Hematopoietic multipotent progenitor cell treated with erythropoietin and hydrocortisone succinate and interleukin-3 and kit ligand, for 6 days (in vitro differentiated cells): ENCODE results near the gene B4GALT3.

ENCODE experiments used
- DNase-seq: peaks from one replicate; pipeline ENCODE4 v3.0.0-alpha.2; 2015

B4GALT3 gene

GRCh38 chr1:161201836-161202712 is 24.8 kb upstream of the B4GALT3 start, which contains the start of gene NDUFS2:
Gene NDUFS2 (plus strand): TSS chr1:161202367. CDS start chr1:161202386, 19 bp downstream.
- peak; percentile 100 for DNase-seq

GRCh38 chr1:161200992-161201835 is 23.9 kb upstream of the B4GALT3 start:
- DNase-seq = peak; percentile 36

DNA sequence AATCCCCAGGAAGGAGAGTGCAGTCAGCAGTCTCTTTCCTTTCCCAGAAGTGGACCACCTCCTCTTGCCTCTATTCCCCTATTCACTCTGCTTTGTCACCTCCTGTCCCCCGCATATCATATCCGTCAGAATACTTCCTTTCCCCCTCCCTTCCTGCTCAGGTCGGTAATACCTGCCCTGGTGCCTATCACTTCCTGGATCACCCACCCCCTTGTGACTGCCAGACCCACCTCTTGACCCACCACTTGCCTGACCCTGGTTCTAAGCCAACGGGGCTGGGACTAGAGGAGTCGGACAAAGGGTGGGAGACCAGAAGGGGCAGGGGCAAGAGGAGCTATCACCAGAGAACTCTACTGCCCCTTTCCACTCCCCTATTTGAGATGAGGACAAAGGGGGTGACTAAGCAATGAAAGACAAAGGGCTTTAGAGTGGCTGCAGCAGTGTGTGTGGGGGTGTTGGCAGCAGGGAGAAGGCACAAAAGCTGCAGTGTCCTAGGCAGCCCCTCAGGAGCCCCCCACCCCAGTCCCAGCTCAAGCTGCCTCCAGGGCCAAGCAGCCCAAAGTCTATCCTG is 23.2 kb upstream of the B4GALT3 start:
- no peak for DNase-seq

DNA sequence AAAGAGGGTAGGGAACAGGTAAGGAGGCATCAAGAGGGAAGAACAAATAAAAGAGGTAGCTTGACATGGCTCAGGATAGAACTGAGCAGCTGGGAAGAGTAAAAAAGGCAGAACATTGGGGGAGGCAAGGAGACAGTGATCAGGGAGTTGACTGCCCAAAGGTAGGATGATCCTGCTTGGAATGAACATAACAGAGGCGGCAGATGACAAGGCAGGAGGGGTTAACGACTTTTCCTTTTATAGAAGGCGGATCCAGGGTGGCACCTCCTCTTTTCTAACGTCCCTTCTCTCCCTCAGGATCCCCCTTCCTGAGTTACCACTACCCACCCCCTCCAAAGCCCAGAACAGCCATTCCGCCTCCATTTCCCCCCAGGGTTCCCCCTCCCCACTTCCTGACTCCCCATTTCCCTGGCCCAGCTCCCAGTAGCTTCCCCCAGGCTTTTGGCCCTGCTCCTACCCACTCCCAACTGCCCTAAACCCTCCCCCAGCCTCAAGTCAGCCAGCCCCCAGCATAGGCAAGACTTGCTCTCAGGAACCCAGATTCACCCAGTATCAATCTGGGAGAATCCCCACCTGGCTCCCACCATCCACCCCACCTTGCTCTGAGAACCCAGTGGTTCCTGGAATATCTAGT is 22.3 kb upstream of the B4GALT3 start:
- DNase-seq = no peak

DNA sequence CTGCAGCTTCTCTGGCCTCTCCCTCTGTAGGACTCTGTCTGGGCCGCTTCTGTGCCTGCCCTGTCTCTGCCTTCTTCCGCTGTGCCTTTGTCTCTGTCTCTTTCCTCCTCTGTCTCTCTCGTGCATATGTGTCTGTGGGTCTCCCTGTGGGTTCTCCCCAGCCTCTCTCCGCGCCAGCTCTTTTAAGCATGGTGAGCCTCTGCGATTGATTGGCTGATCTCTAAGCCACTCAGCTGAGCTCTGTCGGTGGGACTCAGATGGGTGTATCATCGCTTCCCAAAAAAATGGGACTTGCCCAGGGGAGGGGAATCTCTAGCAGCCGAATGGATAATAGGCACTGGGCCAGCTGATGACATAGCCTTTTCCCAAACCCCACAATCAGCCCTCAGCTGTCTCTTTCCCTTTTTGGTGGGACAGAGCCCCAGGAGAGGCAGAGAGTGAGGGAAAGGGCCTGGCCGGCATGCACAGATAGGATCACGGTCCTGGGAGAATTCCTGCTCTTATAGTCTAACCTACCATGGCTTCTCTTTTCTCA is 21.7 kb upstream of the B4GALT3 start, which contains the start of gene ADAMTS4:
TSS of gene ADAMTS4 (minus strand) at position 158 of the 535 bp plus-strand sequence. CDS start 427 bp downstream, outside the sequence.
- DNase-seq = no peak

GRCh38 chr1:161198194-161198896 is 21.0 kb upstream of the B4GALT3 start:
- peak; percentile 57 for DNase-seq

GRCh38 chr1:161197560-161198193 is 20.4 kb upstream of the B4GALT3 start:
- no peak for DNase-seq

DNA sequence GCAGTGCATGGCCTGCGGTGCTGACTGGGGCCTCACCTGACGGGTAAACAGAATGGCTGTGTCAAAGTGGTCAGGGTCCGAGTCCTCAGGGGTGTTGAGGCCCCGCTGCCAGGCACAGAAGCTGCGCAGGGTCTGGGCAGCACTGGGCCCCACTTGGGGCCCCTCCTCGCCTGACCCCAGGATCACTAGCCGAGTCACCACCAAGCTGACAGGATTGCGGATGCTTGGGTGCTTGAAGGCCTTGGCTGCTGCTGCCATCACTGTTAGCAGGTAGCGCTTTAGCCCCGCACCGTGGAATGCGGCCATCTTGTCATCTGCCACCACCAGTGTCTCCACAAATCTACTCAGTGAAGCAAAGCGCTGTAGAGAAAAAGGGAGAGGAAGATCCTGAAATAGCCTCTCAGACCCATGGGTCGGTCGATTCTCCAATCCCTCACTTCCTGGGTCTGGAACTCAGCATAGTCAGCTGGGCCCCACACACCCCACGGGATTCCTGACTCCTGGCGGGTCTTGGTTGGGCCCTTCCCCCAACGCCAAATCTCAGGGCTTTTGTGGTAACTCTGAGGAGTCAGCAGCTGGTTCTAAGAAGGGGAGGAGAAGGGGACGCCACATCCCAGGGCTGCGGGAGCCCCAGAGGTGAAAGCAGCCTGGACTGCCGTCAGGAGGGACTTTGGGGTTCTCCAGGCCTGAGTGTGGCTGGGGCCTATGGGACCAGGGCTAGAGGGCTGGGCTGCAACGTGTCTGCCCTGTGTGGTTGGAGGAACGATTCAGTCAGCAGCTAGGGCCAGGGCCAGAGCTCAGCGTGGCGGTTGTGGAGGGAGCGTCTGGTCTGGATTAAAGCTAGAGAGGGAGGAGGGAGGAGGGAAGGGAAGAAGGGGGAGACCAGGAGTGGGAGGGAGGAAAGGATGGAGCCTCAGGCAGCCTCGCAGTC is 19.5 kb upstream of the B4GALT3 start:
- no peak for DNase-seq

DNA sequence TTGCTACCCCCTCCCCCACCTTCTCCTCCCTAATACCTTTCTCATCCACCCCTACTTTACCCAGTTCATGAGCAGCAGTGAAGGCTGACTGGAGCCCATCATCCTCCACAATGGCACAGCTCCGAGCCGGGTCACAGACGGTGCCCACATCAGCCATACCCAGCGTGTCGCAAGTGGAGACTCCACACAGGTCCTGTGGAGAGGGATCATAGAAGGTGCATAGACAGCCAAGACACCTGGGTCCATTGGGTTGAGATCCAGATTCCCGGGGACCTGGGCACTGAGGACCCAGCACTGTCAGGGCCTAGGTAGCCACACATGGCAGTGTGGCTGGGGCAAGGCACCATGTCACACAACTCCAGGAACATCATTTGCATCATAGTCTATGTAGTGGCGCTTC is 18.8 kb upstream of the B4GALT3 start:
- no peak for DNase-seq

DNA sequence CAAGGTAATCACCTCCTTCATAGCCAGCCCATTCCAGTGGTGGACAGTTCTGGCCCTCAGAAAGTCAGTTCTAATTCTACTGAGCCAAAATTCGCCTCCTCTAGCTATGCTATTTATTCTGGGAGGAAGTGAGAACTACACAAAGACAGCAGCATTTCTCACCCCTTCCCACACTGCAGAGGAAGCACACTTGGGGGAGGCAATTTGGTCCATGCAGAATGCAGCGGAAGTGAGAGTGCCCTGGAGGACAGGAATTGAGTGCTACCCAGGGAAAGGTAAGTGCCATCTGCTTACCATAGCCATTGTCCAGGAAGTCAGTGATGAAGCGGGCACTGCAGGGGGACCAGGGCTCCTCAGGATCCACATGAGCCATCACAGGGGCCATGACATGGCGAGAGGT is 17.9 kb upstream of the B4GALT3 start:
- DNase-seq = no peak

- DNase-seq = no peak
These were observed 16.4 kb upstream of the B4GALT3 start for GRCh38 chr1:161193561-161194235.

DNA sequence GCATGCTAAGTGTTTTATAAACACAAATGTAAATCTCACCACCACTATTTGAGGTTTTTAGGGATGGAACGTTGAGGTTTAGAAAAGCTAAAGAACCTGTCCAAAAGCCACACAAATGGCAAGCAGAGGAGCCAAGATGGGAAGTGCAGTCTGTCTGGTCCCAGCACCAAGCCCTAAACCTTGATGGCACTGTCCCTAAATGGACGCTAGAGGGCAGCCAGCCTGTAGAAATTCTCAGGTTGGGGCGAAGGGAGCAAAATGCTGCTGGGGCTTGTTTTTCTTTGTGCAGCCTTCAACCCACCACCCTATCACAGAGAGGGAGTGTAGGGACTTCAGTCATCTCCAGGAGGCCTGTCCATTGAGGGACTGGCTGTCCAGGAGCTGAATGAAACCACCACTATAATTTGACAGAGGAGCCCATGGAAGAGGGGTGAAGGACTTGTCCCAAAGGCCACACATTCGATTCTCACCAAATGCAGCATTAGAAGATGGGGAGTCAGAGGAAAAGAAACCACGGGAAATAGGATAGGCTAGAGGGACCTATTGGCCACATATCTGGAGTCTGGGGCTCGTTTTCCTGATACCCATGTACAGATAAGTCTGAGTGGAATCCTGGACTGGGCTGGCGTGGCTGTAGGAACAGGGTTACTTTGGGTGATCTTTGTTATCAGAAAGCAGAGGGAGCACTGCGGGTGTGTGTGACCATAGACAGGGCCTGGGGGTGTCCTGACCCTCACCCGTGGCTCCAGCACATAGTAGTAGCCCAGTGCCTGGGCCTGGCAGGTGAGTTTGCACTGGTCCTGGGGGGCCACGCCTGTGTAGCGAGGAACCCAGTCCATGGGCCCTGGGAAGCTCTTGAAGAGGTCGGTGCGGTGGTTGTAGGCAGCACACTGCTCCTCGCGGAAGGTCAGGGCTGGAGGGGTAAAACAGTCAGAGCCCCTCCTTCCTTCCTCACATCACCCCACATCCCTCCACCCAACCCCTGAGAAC is 15.5 kb upstream of the B4GALT3 start:
- DNase-seq = peak; percentile 93

GRCh38 chr1:161191971-161192370 is 14.7 kb upstream of the B4GALT3 start:
- DNase-seq = no peak

GRCh38 chr1:161190962-161191521 is 13.7 kb upstream of the B4GALT3 start:
- no peak for DNase-seq

DNA sequence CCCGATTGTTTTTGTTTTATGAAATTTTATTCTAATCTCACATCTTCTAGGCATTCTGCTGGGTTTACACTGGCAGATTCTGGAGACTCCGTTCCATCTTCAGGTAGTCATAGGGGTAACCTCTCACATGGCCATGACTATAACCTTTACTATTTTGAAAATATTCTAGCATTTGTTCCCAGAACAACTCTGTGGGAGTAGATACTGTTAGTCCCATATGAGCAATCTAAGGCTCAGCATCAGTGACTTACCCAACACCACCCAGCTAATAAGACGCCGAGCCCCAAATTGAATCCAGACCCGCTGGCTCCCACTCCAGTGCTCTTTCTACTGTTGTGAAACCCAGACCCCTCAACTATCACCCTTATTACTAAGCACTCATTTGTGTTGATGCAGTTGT is 11.7 kb upstream of the B4GALT3 start:
- DNase-seq = no peak

DNA sequence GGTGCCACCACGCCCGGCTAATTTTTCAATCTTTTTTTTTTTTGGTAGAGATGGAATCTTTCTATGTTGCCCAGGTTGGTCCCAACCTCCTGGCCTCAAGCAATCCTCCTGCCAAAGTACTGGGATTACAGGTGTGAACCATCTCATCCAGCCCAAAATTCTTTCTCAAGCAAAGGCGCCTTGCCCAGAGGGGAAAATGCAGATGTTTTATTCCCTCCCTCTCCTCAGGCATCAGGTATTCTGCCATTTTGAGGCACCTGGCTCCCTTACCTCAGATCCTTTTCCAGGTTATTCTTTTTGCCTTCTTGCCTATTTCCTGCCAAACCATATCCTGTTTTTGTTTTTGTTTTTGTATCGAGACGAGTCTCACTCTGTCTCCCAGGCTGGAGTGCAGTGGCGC is 11.1 kb upstream of the B4GALT3 start:
- DNase-seq = no peak

DNA sequence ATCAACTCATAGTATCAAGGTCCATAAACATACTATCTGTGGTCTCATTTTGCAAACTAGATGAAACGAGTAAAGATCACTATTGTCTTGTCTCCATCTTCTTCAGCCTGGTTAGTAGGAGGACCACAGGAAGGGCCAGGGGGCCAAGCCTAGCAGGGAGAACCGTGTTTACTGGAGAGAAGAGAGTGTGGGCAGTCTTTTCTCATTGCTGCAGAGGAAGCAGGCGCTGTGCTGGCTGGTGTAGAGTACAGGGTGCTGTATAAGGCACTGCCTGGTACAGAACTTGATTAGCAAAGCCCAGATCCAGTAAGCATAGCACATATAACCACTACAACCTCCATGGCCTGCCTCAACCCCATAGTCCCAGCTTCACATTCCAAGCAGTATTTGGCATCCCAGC is 10.0 kb upstream of the B4GALT3 start:
- no peak for DNase-seq

GRCh38 chr1:161185732-161186311 is 8.5 kb upstream of the B4GALT3 start:
- peak; percentile 47 for DNase-seq
